D341Med (cell line): ENCODE data around the gene USP36.
"Not testable (repeated sequence)": the region's sequence is repeated elsewhere in the genome, so short reads cannot be mapped to it uniquely, and the experiment has no call there.

Experiments used
- DNase-seq: peaks from one replicate; pipeline ENCODE4 v3.0.0; 2012; ENCODE audit warnings: low spot score

USP36 gene

GRCh38 chr17:78791840-78792709, 48.5 kb downstream of the USP36 start:
- DNase-seq = peak; percentile 44

GRCh38 chr17:78790552-78790951, 50.1 kb downstream of the USP36 start:
- DNase-seq = no peak

- no peak for DNase-seq
These were observed 50.9 kb downstream of the USP36 start for GRCh38 chr17:78789663-78790181.

- DNase-seq = peak; percentile 75
These were observed 51.4 kb downstream of the USP36 start for GRCh38 chr17:78789149-78789662.

GRCh38 chr17:78788451-78788850, 52.2 kb downstream of the USP36 start:
- no peak for DNase-seq

- no peak for DNase-seq
These were observed 53.2 kb downstream of the USP36 start for GRCh38 chr17:78787444-78787843.

GRCh38 chr17:78785663-78786057, 55.0 kb downstream of the USP36 start:
- no peak for DNase-seq

GRCh38 chr17:78785011-78785662, 55.5 kb downstream of the USP36 start:
- no peak for DNase-seq

- DNase-seq = no peak
These were observed 56.3 kb downstream of the USP36 start for GRCh38 chr17:78784352-78784751.

- DNase-seq = no peak
These were observed 56.8 kb downstream of the USP36 start for GRCh38 chr17:78783711-78784324.

- peak; percentile 58 for DNase-seq
These were observed 58.7 kb downstream of the USP36 start, which contains the start of gene CYTH1 for GRCh38 chr17:78781893-78782304. Gene CYTH1, minus strand, starts transcription at chr17:78782273. Its CDS starts 50 bp downstream, at chr17:78782223.

- DNase-seq = peak; percentile 73
These were observed 59.3 kb downstream of the USP36 start for GRCh38 chr17:78781104-78781892.

GRCh38 chr17:78780335-78780734, 60.3 kb downstream of the USP36 start:
- no peak for DNase-seq

- DNase-seq = no peak
These were observed 60.8 kb downstream of the USP36 start for GRCh38 chr17:78779850-78780249.

- not testable (repeated sequence) for DNase-seq
These were observed 61.3 kb downstream of the USP36 start for GRCh38 chr17:78779286-78779651.

- DNase-seq = no peak
These were observed 62.7 kb downstream of the USP36 start for GRCh38 chr17:78777881-78778280.

- no peak for DNase-seq
These were observed 65.5 kb downstream of the USP36 start for GRCh38 chr17:78774956-78775571.

GRCh38 chr17:78774453-78774852, 66.2 kb downstream of the USP36 start:
- DNase-seq = no peak

GRCh38 chr17:78771758-78772382, 68.7 kb downstream of the USP36 start:
- DNase-seq = no peak

- no peak for DNase-seq
These were observed 71.3 kb downstream of the USP36 start for GRCh38 chr17:78769196-78769773.
